CD4-positive, alpha-beta T cell treated with Interferon gamma for 1 hour (primary cell): ENCODE data around the gene TIRAP.
A peak's percentile ranks its signal among the peaks of the same experiment; 100 is the strongest.
"Not testable (repeated sequence)": the region's sequence is repeated elsewhere in the genome, so short reads cannot be mapped to it uniquely, and the experiment has no call there.

Experiments
- DNase-seq: peaks from one replicate; pipeline ENCODE4 v3.0.0-alpha.2; 2020

TIRAP gene

GRCh38 chr11:126282736-126283591 is at the start of gene TIRAP:
Gene TIRAP (plus strand): TSS chr11:126283093. CDS start chr11:126290895, 7,802 bp downstream.
- DNase-seq = peak; percentile 47

- no peak for DNase-seq
Observed at GRCh38 chr11:126233391-126233790, 49.5 kb upstream of the TIRAP start.

- DNase-seq = no peak
Observed at GRCh38 chr11:126246636-126247035, 36.3 kb upstream of the TIRAP start.

- no peak for DNase-seq
Observed at GRCh38 chr11:126253265-126253664, 29.6 kb upstream of the TIRAP start.

GRCh38 chr11:126254819-126255218 is 28.1 kb upstream of the TIRAP start:
- no peak for DNase-seq

GRCh38 chr11:126255507-126255906 is 27.4 kb upstream of the TIRAP start:
- DNase-seq = not testable (repeated sequence)

GRCh38 chr11:126256216-126256615 is 26.7 kb upstream of the TIRAP start:
- DNase-seq = no peak

GRCh38 chr11:126257144-126257543 is 25.7 kb upstream of the TIRAP start:
- no peak for DNase-seq

- DNase-seq = no peak
Observed at GRCh38 chr11:126257764-126258163, 25.1 kb upstream of the TIRAP start.

- DNase-seq = no peak
Observed at GRCh38 chr11:126262216-126262615, 20.7 kb upstream of the TIRAP start.

GRCh38 chr11:126263489-126263888 is 19.4 kb upstream of the TIRAP start:
- no peak for DNase-seq

GRCh38 chr11:126265811-126266210 is 17.1 kb upstream of the TIRAP start:
- no peak for DNase-seq

- no peak for DNase-seq
Observed at GRCh38 chr11:126267650-126268049, 15.2 kb upstream of the TIRAP start.

GRCh38 chr11:126268361-126268707 is 14.6 kb upstream of the TIRAP start:
- no peak for DNase-seq

- peak; percentile 99 for DNase-seq
Observed at GRCh38 chr11:126268708-126269579, 13.9 kb upstream of the TIRAP start, which contains the start of the genes FOXRED1 and SRPRA. Gene FOXRED1 (plus strand): TSS chr11:126269154. CDS start chr11:126269207, 53 bp downstream. Gene SRPRA (minus strand): TSS chr11:126268895. CDS start chr11:126268804, 91 bp downstream.

GRCh38 chr11:126277322-126277721 is 5.6 kb upstream of the TIRAP start:
- no peak for DNase-seq

GRCh38 chr11:126277780-126278179 is 5.1 kb upstream of the TIRAP start:
- no peak for DNase-seq

- DNase-seq = no peak
Observed at GRCh38 chr11:126279191-126279590, 3.7 kb upstream of the TIRAP start.

- DNase-seq = no peak
Observed at GRCh38 chr11:126280595-126280994, 2.3 kb upstream of the TIRAP start.

- DNase-seq = no peak
Observed at GRCh38 chr11:126281245-126281644, 1.6 kb upstream of the TIRAP start.

- no peak for DNase-seq
Observed at GRCh38 chr11:126281666-126282175, 1.2 kb upstream of the TIRAP start.

GRCh38 chr11:126282361-126282735 is 545 bp upstream of the TIRAP start:
- DNase-seq = no peak

- DNase-seq = peak; percentile 68
Observed at GRCh38 chr11:126284829-126285228, 1.9 kb downstream of the TIRAP start.

GRCh38 chr11:126288237-126288636 is 5.3 kb downstream of the TIRAP start:
- no peak for DNase-seq
